Esophagus squamous epithelium (tissue), 4 donors: Measurements from ENCODE around the gene REC8.

Source experiments
- CTCF ChIP-seq, 6 experiments: fragments of 450-650 bp in 4 of 6; fragments of 200-600 bp in 2 of 6; sonication (generic) in 2 of 6; IDR thresholded peaks; one replicate each; pipeline ENCODE4 v1.5.1; 2016 to 2019; ENCODE audit warnings: antibody characterized with exemption in 6 of 6, mild to moderate bottlenecking in 4 of 6, moderate library complexity in 4 of 6
- POLR2A ChIP-seq, 4 donors: fragments of 450-650 bp; IDR thresholded peaks; one replicate each; pipeline ENCODE4 v1.6.1; 2017; ENCODE audit warnings: antibody characterized with exemption in 4 of 4, mild to moderate bottlenecking in 4 of 4, moderate library complexity in 3 of 4

- no peak for TF ChIP-seq CTCF (IDR thresholded peaks at IDR 0.05)
- no peak for TF ChIP-seq POLR2A (IDR thresholded peaks at IDR 0.05)
These were observed 38.9 kb upstream of the REC8 start for GRCh38 chr14:24132976-24133375.
